HG03097 (cell line): Measurements from ENCODE around the gene SMC5.

ENCODE experiments used
- ATAC-seq: cut with Tn5 transposase; IDR thresholded peaks from one replicate; pipeline ENCODE4 v1.9.1; 2021; ENCODE audit not compliant: unreplicated experiment, low FRiP score

SMC5 gene

DNA sequence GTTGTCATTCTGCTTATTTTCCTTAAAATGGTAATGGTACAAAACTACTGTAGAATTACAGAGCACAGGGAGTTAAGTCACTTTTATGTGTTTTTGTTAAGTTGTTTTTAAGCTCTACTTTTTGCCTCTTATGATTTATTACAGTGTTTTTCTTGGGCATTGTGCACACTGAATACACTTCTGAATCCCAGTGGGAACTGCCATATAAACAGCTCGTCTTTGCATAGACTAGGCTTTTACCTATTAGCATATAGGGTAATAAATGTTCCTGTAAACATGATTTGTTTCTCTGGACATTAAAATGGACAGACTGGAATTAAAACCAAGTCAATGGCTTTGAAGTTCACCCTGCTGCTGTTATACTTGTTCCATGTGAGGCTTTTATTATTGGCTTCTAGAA lies 143.4 kb downstream of the SMC5 start:
- ATAC-seq: no peak

DNA sequence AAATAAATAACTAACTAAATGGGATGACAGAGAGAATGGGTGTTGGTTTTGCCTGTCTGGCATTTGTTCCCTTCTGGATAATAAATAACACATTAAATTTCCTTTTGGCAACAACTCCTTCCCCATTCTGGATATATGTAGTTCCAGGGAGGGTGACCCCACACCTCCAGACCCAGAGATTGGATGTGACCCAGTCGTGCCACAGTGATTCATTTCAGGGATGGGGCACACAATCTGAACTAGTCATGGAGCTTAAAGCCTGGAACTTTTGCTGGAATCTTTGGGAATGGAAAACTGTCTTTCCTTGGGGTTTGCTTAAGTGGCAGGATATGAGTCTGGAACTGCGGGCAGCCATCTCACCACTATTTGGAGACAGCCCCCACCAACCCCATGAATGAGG lies 144.4 kb downstream of the SMC5 start:
- no peak for ATAC-seq

DNA sequence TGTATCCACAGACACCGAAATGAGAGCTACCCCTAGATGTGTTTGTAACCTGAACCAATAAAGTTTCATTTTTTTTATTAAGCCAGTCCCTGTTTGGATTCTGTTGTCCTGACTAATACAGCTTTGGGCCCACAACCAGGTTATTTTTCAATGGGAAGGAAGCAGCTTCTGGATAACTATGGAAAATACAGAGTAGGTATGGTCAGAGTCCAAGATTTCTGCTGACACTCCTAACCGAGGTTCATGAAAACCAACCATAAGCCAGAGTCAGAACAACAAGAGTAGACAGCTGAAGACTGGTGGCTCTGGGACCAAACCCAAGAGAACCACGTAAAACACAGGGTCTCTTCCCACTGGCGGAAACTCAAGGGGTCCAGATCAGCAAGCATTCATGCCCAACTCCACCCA lies 144.8 kb downstream of the SMC5 start:
- no peak for ATAC-seq

- ATAC-seq: no peak
Measured at GRCh38 chr9:70404261-70404660, 145.5 kb downstream of the SMC5 start.
